ENCODE results near the gene VSIG2.

The VSIG2 gene

GRCh38 chr11:124793466-124794278, 41.6 kb upstream of the VSIG2 start:
- peak; percentile 62 for TF ChIP-seq CTCF (IDR thresholded peaks at IDR 0.05; ENCODE audit: low read depth, low read length)
- H3K4me3 ChIP-seq (ENCODE audit: low read depth, low read length): no peak overlapping the region

- TF ChIP-seq CTCF (IDR thresholded peaks at IDR 0.05; ENCODE audit: low read depth, low read length): no peak
- H3K4me3 ChIP-seq (ENCODE audit: low read depth, low read length): no peak overlapping the region
These were observed 39.7 kb upstream of the VSIG2 start for GRCh38 chr11:124791626-124792341.

GRCh38 chr11:124788521-124788920, 36.5 kb upstream of the VSIG2 start:
- no peak for TF ChIP-seq CTCF (IDR thresholded peaks at IDR 0.05; ENCODE audit: low read depth, low read length)
- no peak overlapping the region for H3K4me3 ChIP-seq (ENCODE audit: low read depth, low read length)

- no peak overlapping the region for H3K4me3 ChIP-seq (ENCODE audit: low read depth, low read length)
- no peak for TF ChIP-seq CTCF (IDR thresholded peaks at IDR 0.05; ENCODE audit: low read depth, low read length)
These were observed 32.0 kb upstream of the VSIG2 start for GRCh38 chr11:124784051-124784450.

GRCh38 chr11:124783002-124783401, 30.9 kb upstream of the VSIG2 start:
- no peak overlapping the region for H3K4me3 ChIP-seq (ENCODE audit: low read depth, low read length)
- no peak for TF ChIP-seq CTCF (IDR thresholded peaks at IDR 0.05; ENCODE audit: low read depth, low read length)

GRCh38 chr11:124779568-124779967, 27.5 kb upstream of the VSIG2 start:
- no peak overlapping the region for H3K4me3 ChIP-seq (ENCODE audit: low read depth, low read length)
- TF ChIP-seq CTCF (IDR thresholded peaks at IDR 0.05; ENCODE audit: low read depth, low read length): no peak

- no peak for TF ChIP-seq CTCF (IDR thresholded peaks at IDR 0.05; ENCODE audit: low read depth, low read length)
These were observed 26.2 kb upstream of the VSIG2 start for GRCh38 chr11:124778281-124778680.

More at GRCh38 chr11:124778281-124778680, 26.2 kb upstream of the VSIG2 start:
- H3K4me3 ChIP-seq (ENCODE audit: low read depth, low read length): no peak overlapping the region

Measured in WI38 (cell line).